Central memory CD4-positive, alpha-beta T cell (primary cell): Measurements from ENCODE around the gene GRIK4.
"Not testable (repeated sequence)": the region's sequence is repeated elsewhere in the genome, so short reads cannot be mapped to it uniquely, and the experiment has no call there.

Source experiments
- DNase-seq: peaks from one replicate; pipeline ENCODE4 v3.0.0; 2022
- total RNA-seq, 3 experiments: gene quantifications; one replicate each; lab custom pipeline; 2026; lab: John Stamatoyannopoulos, UW

Gene GRIK4
- 0 to 0.14 (median 0) reads per million in 3 experiments for total RNA-seq

- peak; percentile 36 for DNase-seq
Observed at GRCh38 chr11:120511116-120511819, at the start of gene GRIK4. Gene GRIK4, plus strand, starts transcription at chr11:120511748. Its CDS starts 148,571 bp downstream, at chr11:120660319.

DNA sequence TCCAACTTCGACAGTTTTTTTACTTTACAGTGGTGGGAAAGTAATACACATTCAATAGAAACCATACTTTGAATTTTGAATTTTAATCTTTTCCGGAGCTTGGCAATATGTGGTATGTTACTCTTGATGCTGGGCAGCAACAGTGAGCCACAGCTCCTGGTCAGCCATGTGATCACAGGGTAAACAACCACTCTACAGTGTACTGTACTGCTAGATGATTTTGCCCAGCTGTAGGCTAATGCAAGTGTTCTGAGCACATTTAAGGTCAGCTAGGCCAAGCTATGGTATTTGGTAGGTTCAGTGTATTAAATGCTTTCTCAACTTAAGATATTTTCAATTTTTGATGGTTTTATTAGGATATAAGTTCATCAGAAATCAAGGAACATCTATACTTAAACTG lies 48.7 kb upstream of the GRIK4 start:
- no peak for DNase-seq

- DNase-seq: no peak
Observed at GRCh38 chr11:120465921-120466534, 45.5 kb upstream of the GRIK4 start.

- no peak for DNase-seq
Observed at GRCh38 chr11:120467627-120468026, 43.9 kb upstream of the GRIK4 start.

- DNase-seq: no peak
Observed at GRCh38 chr11:120471131-120471530, 40.4 kb upstream of the GRIK4 start.

GRCh38 chr11:120471994-120472393 lies 39.6 kb upstream of the GRIK4 start:
- DNase-seq: no peak

GRCh38 chr11:120473503-120473902 lies 38.0 kb upstream of the GRIK4 start:
- no peak for DNase-seq

DNA sequence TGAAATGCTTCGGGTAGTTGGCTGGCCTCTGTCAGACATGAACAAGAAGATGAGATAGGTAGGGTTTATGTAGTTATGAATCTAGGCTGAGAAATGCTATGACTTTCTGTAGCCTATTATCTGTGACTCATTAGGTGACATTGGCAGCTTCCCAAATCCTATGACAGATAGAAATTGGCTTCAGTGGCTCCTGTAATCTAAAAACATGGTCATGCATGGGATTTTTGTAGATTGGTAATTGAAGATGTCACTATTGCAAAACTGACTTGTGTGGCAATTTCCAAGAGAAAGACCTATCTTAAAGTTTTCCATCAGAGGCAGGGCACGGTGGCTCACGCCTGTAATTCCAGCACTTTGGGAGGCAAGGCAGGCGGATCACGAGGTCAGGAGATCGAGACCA lies 29.4 kb upstream of the GRIK4 start:
- no peak for DNase-seq

DNA sequence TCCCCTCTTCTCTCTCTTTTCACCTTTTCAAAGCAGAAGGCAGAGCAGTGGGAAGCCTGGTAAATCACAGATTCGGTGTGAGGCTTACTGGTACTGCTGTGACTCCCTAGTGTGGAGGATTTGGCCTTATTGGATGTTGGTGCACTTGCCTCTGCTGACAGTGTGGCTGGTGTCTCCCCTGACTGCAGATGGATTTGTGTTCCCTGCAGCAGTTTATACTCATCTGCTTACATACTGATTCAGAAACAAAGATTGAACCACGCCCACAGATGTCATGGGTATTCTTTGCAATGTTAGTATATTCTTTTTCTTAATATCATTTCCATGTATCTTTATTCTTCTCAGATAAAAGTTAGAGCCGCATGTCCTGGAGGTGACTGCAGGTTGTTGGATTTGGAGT lies 26.8 kb upstream of the GRIK4 start:
- DNase-seq: no peak

GRCh38 chr11:120486138-120486537 lies 25.4 kb upstream of the GRIK4 start:
- no peak for DNase-seq

DNA sequence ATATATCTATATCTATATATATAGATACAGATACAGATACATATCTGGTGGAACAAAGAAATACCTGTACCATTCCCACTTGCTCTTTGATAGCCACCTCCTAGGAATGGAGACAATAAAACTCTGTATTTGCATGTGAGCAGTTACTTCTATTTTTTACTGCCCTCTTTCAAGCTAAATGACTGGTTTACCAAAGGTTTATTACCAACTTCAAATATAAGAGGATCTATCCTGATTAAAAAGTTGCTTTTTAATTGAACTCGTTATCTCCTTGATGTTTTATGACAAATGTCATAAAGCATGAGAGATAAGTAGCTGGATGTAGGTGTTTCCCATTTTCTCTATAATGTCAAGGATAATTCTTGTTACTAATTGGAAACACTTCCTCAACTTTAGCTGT lies 21.7 kb upstream of the GRIK4 start:
- no peak for DNase-seq

DNA sequence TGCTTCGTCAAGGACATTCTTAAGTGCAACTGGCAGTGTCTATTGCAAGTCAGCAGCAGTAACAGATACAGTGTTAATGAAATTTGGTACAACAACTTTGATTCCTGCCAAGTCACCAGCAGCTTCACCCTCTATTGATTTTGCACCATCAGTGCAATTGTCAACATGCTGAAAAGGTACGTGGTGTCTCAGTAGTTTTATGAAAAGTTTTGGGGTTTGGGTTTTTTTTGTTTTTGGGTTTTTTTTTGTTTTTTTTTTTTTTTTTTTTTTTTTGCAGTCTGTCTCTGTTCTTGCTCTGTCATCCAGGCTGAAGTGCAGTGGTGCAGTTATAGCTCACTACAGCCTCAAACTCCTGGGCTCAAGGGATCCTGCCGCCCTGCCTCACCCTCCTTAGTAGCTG lies 19.1 kb upstream of the GRIK4 start:
- no peak for DNase-seq

DNA sequence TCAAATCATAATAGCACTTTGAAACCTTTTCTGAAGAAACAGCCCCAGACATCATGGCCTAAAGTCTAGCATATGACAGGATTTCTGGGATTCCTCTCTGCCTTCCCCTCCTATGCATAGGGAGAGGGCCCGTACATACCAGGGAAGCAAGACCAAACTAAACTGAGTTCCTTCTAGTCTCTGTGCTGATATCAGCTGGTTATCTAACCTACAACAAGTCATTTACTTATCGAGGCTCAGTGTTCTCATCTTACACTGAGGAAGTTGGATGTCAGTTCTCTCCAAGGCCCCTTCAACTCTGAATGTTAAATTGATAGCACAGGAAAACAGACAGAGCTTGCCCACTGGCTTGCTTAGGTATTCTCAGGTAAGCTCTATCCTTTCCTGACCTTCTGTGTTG lies 17.0 kb upstream of the GRIK4 start:
- no peak for DNase-seq

DNA sequence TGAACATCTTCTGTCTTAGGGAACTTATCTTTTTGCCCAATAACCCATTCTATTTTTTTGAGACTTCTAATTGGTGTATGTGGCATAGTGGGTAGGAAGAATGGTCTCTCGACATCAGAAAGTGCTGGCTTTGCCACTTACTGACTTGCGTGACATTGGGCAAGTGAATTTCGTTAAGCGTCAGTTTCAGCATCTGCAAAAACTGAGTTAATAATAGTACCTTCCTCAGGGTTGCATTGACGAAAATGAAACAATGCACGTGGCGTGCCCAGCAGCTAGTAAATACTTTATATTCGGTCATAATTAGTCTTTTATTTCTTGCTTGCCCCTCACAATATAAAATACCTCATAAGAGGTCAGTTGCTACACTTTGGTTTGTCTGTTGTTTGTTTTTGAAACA lies 12.5 kb upstream of the GRIK4 start:
- no peak for DNase-seq

DNA sequence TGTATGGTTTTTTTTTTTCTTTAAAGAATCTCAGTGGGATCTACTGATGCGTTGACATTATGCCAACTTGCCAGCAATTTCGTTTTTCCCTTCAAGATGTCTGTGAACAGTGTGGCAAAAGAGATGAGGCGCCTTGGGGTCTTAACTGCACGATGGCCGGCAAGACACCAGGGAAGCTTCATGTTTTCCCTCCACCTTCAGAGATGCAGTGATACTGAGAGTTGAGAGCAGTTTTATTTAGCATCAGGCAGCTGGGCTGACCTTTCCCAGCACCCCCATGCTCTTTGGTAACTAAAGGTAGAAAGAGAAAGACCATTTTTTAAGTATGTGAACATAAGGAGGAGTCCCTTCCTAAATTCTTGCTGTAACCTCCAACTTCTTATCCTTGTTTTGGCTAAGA lies 11.7 kb upstream of the GRIK4 start:
- DNase-seq: no peak

DNA sequence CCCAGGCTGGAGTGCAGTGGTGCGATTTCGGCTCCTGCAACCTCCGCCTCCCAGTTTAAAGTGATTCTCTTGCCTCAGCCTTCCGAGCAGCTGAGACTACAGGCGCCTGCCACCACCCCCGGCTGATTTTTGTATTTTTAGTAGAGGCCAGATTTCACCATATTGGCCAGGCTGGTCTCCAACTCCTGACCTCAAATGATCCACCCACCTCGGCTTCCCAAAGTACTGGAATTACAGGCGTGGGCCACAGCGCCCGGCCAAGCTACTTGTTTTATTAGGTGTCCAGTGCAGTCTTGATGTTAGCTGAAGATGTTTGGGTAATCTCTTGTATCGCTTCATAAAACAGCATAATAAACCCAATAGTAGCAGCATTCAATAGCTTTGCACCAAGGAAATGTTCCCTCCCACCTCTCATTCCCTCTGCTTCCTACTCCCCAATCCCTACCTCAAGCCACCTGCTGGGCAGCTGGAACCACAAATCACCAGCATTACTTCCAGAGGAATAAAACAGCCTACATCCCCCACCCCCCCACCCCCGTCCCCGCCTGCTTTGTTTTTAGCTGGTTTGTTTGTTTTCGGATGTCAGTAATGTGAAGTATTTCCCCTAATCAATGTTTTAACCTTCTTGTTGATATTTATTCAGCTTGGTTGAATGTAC lies 11.0 kb upstream of the GRIK4 start:
- DNase-seq: no peak

GRCh38 chr11:120501440-120501839 lies 10.1 kb upstream of the GRIK4 start:
- no peak for DNase-seq

DNA sequence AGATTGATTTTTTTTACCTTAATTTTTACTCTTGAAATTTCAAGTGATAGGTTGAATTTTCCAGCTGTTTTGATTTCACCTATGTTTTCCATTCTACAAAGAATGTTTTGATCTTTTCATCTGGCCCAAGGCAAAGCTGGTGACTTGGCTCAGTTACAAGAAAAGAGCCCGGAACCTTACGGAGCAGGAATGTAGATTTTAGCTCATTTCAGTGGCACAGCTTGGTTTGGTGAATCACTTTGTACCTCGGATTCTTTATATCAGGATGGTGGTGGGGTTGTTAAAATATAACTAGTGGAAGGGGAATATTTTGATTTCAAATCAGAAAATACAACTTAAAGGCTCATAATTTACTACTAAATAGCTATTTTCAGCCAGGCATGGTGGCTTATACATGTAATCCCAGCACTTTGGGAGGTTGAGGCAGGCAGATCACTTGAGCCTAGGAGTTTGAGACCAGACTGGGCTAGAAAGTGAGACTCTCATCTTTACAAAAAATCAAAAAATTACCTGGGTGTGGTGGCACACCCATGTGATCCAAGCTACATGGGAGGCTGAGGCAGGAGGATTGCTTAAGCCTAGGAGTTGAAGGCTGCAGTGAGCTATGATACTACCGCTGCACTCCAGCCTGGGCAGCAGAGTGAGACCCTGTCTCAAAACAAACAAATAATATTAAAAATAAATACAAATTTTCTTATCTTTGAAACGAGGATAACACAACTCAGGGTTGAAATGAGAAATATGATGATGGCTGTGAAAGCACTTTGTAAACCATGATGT lies 9.4 kb upstream of the GRIK4 start:
- DNase-seq: no peak

DNA sequence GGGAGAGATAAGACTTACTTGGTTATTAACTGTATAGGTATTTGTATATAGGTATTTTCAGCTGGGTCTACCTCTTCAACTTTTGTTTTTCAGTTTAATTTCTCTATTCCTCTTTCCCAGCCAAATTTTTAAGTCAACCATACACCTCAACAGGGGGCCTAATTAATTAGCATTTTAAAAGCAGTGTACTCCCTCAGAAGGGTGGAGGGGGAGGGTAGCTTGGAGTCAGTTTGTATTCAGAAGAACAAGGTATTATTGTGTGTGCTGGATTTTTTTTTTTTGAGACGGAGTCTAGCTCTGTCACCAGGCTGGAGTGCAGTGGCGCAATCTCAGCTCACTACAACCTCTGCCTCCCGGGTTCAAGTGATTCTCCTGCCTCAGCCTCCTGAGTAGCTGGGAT lies 8.0 kb upstream of the GRIK4 start:
- DNase-seq: not testable (repeated sequence)

DNA sequence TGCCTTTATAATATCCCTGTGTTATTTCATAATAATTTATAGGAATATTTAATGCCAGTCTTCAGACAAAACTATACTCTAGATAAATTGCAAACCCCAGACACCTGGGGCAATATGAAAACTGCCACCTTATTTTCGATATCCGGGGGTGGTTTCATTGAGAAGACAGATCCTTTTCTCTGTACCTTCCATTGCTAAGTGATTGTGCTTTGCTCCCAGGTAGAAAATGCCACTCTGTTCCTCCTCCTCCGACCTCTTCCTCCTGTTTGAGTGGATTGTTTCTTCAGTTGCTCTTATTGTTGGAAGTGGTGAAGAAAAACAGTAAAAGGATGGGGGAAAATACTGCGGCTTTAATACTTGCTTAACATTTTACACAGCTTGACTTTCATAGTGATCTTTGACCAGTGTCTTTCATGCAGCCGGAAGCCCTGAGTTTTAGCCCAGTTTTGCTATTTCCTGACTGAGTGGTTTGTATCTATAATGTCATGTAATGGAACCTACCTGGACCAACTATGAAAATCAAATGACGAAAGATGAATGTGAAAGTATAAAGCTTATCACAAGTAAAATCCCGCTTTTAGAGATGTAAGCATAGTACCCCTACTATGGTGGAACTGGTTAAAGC lies 5.6 kb upstream of the GRIK4 start:
- no peak for DNase-seq

DNA sequence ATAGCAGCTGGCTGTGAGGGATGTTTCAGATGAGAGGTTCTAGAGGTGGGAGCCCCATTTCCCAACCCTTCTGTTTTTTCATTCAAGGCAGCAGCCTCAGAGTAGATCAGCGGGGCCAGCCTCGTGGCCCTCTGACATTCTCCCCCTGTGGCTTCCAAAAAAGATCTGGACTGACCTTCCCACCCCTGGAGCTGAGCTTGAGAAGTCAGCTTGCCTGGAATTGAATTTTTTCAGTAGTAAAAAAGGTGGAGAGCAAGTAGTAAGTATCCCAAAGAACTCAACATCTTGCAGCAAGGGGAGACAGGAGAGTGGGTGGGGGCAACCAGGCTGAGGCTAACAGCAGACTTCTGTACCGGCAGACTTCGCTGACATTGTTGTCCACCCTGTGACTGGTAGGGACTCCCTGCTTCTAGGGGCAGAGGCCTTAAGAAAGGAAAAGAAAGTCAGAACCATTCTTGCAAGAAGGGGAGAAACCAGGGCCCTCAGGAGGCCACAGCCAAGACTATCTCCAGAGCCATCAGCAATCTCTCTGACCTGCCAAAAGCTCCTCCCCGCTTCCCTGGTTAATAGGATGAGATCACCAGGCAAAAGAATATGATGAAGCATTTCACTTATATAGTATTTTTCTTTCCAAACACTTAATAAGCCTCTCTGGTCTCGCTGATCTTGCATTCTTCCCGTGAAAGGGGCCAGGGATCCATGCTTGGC lies 2.0 kb upstream of the GRIK4 start:
- DNase-seq: no peak

DNA sequence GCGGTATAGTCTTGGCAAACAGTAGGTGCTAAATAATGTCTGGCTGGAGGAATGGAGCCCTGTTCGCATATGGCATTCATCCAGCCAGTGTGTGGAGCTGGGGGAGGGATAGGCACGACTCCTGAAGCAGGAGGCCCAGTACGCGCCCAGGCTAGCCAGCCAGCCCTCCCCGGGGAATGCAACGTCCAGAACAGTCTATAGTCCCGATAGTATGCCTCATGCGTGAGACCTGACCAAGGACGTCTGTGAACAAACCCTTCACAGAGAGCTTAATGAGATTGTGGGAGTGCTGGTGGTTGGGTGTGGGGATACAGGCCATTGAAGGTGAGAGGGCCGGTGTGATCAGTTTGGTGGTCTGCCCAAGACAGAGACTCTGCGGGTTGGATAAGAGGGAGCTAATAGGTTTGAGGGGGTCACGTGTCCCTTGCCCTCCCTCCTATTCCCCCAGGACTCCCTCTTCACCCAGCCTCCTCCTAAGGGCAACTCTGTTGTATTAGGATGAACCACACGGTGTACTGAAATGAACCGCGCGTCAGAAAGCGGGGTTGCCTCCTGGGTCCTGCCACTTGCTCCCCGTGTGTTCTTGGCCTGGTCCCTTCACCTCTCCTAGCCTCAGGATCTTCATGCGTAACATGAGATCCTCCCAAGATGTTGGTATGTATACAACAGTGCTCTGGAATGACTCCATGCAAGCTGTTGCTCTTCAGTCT lies 987 bp upstream of the GRIK4 start:
- no peak for DNase-seq
